ENCODE measurements around the gene WNT3A. TPM values are rescaled to one million over a fixed set of nuclear protein-coding genes. Genes with fewer than 3 reads are reported as not detected.
A peak's percentile ranks its signal among the peaks of the same experiment; 100 is the strongest.

Gene WNT3A
- total and polyA plus RNA-seq, 12 donors, result not detected

GRCh38 chr1:228022571-228023293 lies 15.9 kb downstream of the WNT3A start:
- Histone ChIP-seq H3K27me3 (peaks cover 0 to 13% (median 5%) of the 10 kb centered on the region in 7 donors), H3K4me1 (no peaks in the 10 kb centered on the region), H3K36me3 (no peaks in the 10 kb centered on the region), H3K27ac (no peak overlapping the region), H3K9me3 (peaks cover 0 to 10% (median 0%) of the 10 kb centered on the region in 11 donors), H3K4me3 (no peak overlapping the region)
- intact Hi-C loops (cut with DNase I), result no loop called here
- TF ChIP-seq CTCF (IDR thresholded peaks at IDR 0.05), result no peak
- no peak for ATAC-seq
- whole genome bisulfite sequencing, 2 donors, result 84 to 88% methylated on average over 28 of the region's 28 CpGs
- DNase-seq, result peak in 1 of 2 donors; percentile 6

GRCh38 chr1:228023294-228023639 lies 16.5 kb downstream of the WNT3A start:
- WGBS, 2 donors, result 81 to 85% methylated on average over 3 of the region's 3 CpGs

GRCh38 chr1:228029281-228029680 lies 22.5 kb downstream of the WNT3A start:
- H3K27ac ChIP-seq, result no peak overlapping the region
- ATAC-seq, result no peak
- peaks cover 0 to 26% (median 13%) of the 10 kb centered on the region in 7 donors for H3K27me3 ChIP-seq
- H3K9me3 ChIP-seq, result peaks cover 0 to 23% (median 6%) of the 10 kb centered on the region in 11 donors
- H3K36me3 ChIP-seq, result no peaks in the 10 kb centered on the region
- 77 to 85% methylated on average over 10 of the region's 10 CpGs for WGBS, 2 donors
- no peak for TF ChIP-seq CTCF (IDR thresholded peaks at IDR 0.05)
- H3K4me1 ChIP-seq, result no peaks in the 10 kb centered on the region
- intact Hi-C loops (cut with DNase I), result no loop called here
- no peak overlapping the region for H3K4me3 ChIP-seq
- no peak for DNase-seq

More at GRCh38 chr1:228023294-228023639, 16.5 kb downstream of the WNT3A start:
- Histone ChIP-seq H3K9me3 (peaks cover 0 to 10% (median 0%) of the 10 kb centered on the region in 11 donors), H3K27ac (no peak overlapping the region), H3K4me1 (no peaks in the 10 kb centered on the region), H3K4me3 (no peak overlapping the region), H3K36me3 (no peaks in the 10 kb centered on the region), H3K27me3 (peaks cover 0 to 14% (median 7%) of the 10 kb centered on the region in 7 donors)
- intact Hi-C loops (cut with DNase I), result no loop called here
- no peak for ATAC-seq
- TF ChIP-seq CTCF (IDR thresholded peaks at IDR 0.05), result no peak
- DNase-seq, result no peak

GRCh38 chr1:228030451-228031201 lies 23.8 kb downstream of the WNT3A start:
- no peak for TF ChIP-seq CTCF (IDR thresholded peaks at IDR 0.05)
- Histone ChIP-seq H3K9me3 (peaks cover 0 to 18% (median 2%) of the 10 kb centered on the region in 11 donors), H3K4me1 (no peaks in the 10 kb centered on the region), H3K4me3 (no peak overlapping the region), H3K36me3 (no peaks in the 10 kb centered on the region), H3K27me3 (peaks cover 0 to 32% (median 16%) of the 10 kb centered on the region in 7 donors), H3K27ac (no peak overlapping the region)
- intact Hi-C loops (cut with DNase I), result no loop called here
- DNase-seq (no peak), ATAC-seq (peak in 2 of 8 donors; percentile 16 to 22)
- WGBS, 2 donors, result 85 to 87% methylated on average over 12 of the region's 12 CpGs
